KMS-11 (cell line): ENCODE data around the gene CHL1.

Experiments used
- H2AFZ ChIP-seq: fragments of 200-600 bp; sonication (generic); 2 replicates; pipeline ENCODE4 v1.6.1; 2016; ENCODE audit warnings: antibody characterized with exemption, mixed run types, low read depth
- H3K27ac ChIP-seq: fragments of 200-600 bp; sonication (generic); 2 replicates; pipeline ENCODE4 v1.6.1; 2016; ENCODE audit warnings: mild to moderate bottlenecking, mixed run types
- H3K27me3 ChIP-seq: fragments of 200-600 bp; sonication (generic); 2 replicates; pipeline ENCODE4 v1.6.1; 2017; ENCODE audit warnings: mild to moderate bottlenecking, low read depth, mixed run types, moderate library complexity; ENCODE audit not compliant: insufficient read depth
- H3K36me3 ChIP-seq: fragments of 200-600 bp; sonication (generic); 2 replicates; pipeline ENCODE4 v1.6.1; 2017; ENCODE audit warnings: mild to moderate bottlenecking, mixed run types; ENCODE audit not compliant: insufficient read depth
- H3K4me1 ChIP-seq: fragments of 200-600 bp; sonication (generic); 2 replicates; pipeline ENCODE4 v1.6.1; 2016; ENCODE audit warnings: mild to moderate bottlenecking, low read depth, mixed run types; ENCODE audit not compliant: poor library complexity, severe bottlenecking
- H3K4me2 ChIP-seq: fragments of 200-600 bp; sonication (generic); 2 replicates; pipeline ENCODE4 v1.7.0; 2016; ENCODE audit warnings: mild to moderate bottlenecking, mixed run types
- H3K4me3 ChIP-seq: fragments of 200-600 bp; sonication (generic); IDR thresholded peaks from 2 replicates; pipeline ENCODE4 v1.6.1; 2017; ENCODE audit warnings: low read depth, low read length, mixed read lengths; ENCODE audit not compliant: insufficient read depth
- H3K79me2 ChIP-seq: fragments of 200-600 bp; sonication (generic); 2 replicates; pipeline ENCODE4 v1.6.1; 2016; ENCODE audit warnings: low read depth, mixed run types; ENCODE audit not compliant: insufficient read depth
- H3K9ac ChIP-seq: fragments of 200-600 bp; sonication (generic); 2 replicates; pipeline ENCODE4 v1.6.1; 2016; ENCODE audit warnings: mild to moderate bottlenecking, mixed run types
- H4K20me1 ChIP-seq: fragments of 200-600 bp; sonication (generic); 2 replicates; pipeline ENCODE4 v1.6.1; 2016; ENCODE audit warnings: mild to moderate bottlenecking, mixed run types; ENCODE audit not compliant: insufficient read depth
- CTCF ChIP-seq: fragments of 200-600 bp; sonication (generic); conservative IDR thresholded peaks from 2 replicates; pipeline ENCODE4 v1.6.1; 2017; ENCODE audit warnings: low read depth, mild to moderate bottlenecking, antibody characterized with exemption, low read length, moderate library complexity, mixed read lengths

The CHL1 gene

GRCh38 chr3:396293-396692 lies 199.7 kb downstream of the CHL1 start:
- Histone ChIP-seq H3K4me3 (no peak overlapping the region), H3K36me3 (no peaks in the 10 kb centered on the region), H3K79me2 (no peaks in the 10 kb centered on the region), H3K9ac (no peak overlapping the region), H4K20me1 (no peaks in the 10 kb centered on the region), H3K4me1 (no peaks in the 10 kb centered on the region), H3K4me2 (no peak overlapping the region), H3K27ac (no peak overlapping the region), H2AFZ (no peak overlapping the region), H3K27me3 (no peaks in the 10 kb centered on the region)
- TF ChIP-seq CTCF: no peak

- H3K9ac ChIP-seq: no peak overlapping the region
- no peak overlapping the region for H3K4me3 ChIP-seq
- H3K27ac ChIP-seq: no peak overlapping the region
- H3K27me3 ChIP-seq: no peaks in the 10 kb centered on the region
- no peak overlapping the region for H3K4me2 ChIP-seq
- no peak for TF ChIP-seq CTCF
- no peaks in the 10 kb centered on the region for H3K4me1 ChIP-seq
- H4K20me1 ChIP-seq: no peaks in the 10 kb centered on the region
- no peaks in the 10 kb centered on the region for H3K36me3 ChIP-seq
- no peak overlapping the region for H2AFZ ChIP-seq
- no peaks in the 10 kb centered on the region for H3K79me2 ChIP-seq
These were observed 203.1 kb downstream of the CHL1 start for GRCh38 chr3:399647-400046.

- Histone ChIP-seq H3K4me3 (no peak overlapping the region), H2AFZ (no peak overlapping the region)
These were observed 207.3 kb downstream of the CHL1 start for GRCh38 chr3:403826-404225.

GRCh38 chr3:409011-409410 lies 212.4 kb downstream of the CHL1 start:
- no peaks in the 10 kb centered on the region for H4K20me1 ChIP-seq
- H3K27ac ChIP-seq: no peak overlapping the region
- H3K4me2 ChIP-seq: no peak overlapping the region
- H3K4me3 ChIP-seq: no peak overlapping the region
- TF ChIP-seq CTCF: no peak
- H3K36me3 ChIP-seq: no peaks in the 10 kb centered on the region
- H2AFZ ChIP-seq: no peak overlapping the region
- no peak overlapping the region for H3K9ac ChIP-seq
- H3K4me1 ChIP-seq: no peaks in the 10 kb centered on the region
- no peaks in the 10 kb centered on the region for H3K27me3 ChIP-seq
- no peaks in the 10 kb centered on the region for H3K79me2 ChIP-seq

More at GRCh38 chr3:403826-404225, 207.3 kb downstream of the CHL1 start:
- H3K27ac ChIP-seq: no peak overlapping the region
- no peaks in the 10 kb centered on the region for H3K27me3 ChIP-seq
- H3K79me2 ChIP-seq: no peaks in the 10 kb centered on the region
- H4K20me1 ChIP-seq: no peaks in the 10 kb centered on the region
- TF ChIP-seq CTCF: no peak
- no peaks in the 10 kb centered on the region for H3K36me3 ChIP-seq
- no peak overlapping the region for H3K9ac ChIP-seq
- H3K4me1 ChIP-seq: no peaks in the 10 kb centered on the region
- H3K4me2 ChIP-seq: no peak overlapping the region
